Measurements from ENCODE around the gene SLC25A21.
A peak's percentile ranks its signal among the peaks of the same experiment; 100 is the strongest.
"Not testable (repeated sequence)": the region's sequence is repeated elsewhere in the genome, so short reads cannot be mapped to it uniquely, and the experiment has no call there.

Gene SLC25A21

GRCh38 chr14:36700651-36701050 lies 471.8 kb downstream of the SLC25A21 start:
- no peak for DNase-seq

GRCh38 chr14:36699420-36699819 lies 473.0 kb downstream of the SLC25A21 start:
- not testable (repeated sequence) for DNase-seq

GRCh38 chr14:36690311-36691040 lies 481.9 kb downstream of the SLC25A21 start:
- no peak for DNase-seq

GRCh38 chr14:36684946-36685345 lies 487.5 kb downstream of the SLC25A21 start:
- no peak for DNase-seq

GRCh38 chr14:36683083-36683724 lies 489.2 kb downstream of the SLC25A21 start:
- DNase-seq = no peak

- no peak for DNase-seq
Observed at GRCh38 chr14:36682338-36682737, 490.1 kb downstream of the SLC25A21 start.

GRCh38 chr14:36676236-36676635 lies 496.2 kb downstream of the SLC25A21 start:
- no peak for DNase-seq

- no peak for DNase-seq
Observed at GRCh38 chr14:36675581-36675980, 496.8 kb downstream of the SLC25A21 start.

GRCh38 chr14:36674659-36675058 lies 497.7 kb downstream of the SLC25A21 start:
- no peak for DNase-seq

GRCh38 chr14:36672095-36672494 lies 500.3 kb downstream of the SLC25A21 start:
- DNase-seq = no peak

- no peak for DNase-seq
Observed at GRCh38 chr14:36671149-36671548, 501.3 kb downstream of the SLC25A21 start.

- no peak for DNase-seq
Observed at GRCh38 chr14:36667679-36668078, 504.7 kb downstream of the SLC25A21 start.

GRCh38 chr14:36666416-36667206 lies 505.8 kb downstream of the SLC25A21 start:
- peak; percentile 68 for DNase-seq

GRCh38 chr14:36665887-36666415 lies 506.5 kb downstream of the SLC25A21 start:
- DNase-seq = no peak

GRCh38 chr14:36664322-36665193 lies 507.8 kb downstream of the SLC25A21 start:
- no peak for DNase-seq

GRCh38 chr14:36663404-36664321 lies 508.7 kb downstream of the SLC25A21 start:
- peak; percentile 66 for DNase-seq

- DNase-seq = peak; percentile 69
Observed at GRCh38 chr14:36662543-36663403, 509.6 kb downstream of the SLC25A21 start.

GRCh38 chr14:36662258-36662542 lies 510.2 kb downstream of the SLC25A21 start:
- DNase-seq = no peak

- peak; percentile 77 for DNase-seq
Observed at GRCh38 chr14:36661506-36662257, 510.7 kb downstream of the SLC25A21 start, which contains the start of gene PAX9. PAX9 (plus strand) TSS chr14:36661860; CDS start chr14:36662090, 230 bp downstream.
